SK-N-SH treated with all-trans-retinoic acid at 6 μM for 48 hours (cell line): ENCODE measurements around the gene GNS.

Experiments
- ATAC-seq: fragments of 200-7000 bp; cut with Tn5 transposase; 3 replicates; pipeline ENCODE4 v1.9.1; 2020; ENCODE audit warnings: mild to moderate bottlenecking, moderate library complexity
- ARNTL ChIP-seq: fragments of 450-650 bp; formaldehyde crosslinking; IDR thresholded peaks from 2 replicates; pipeline ENCODE4 v1.5.0; 2020; ENCODE audit warnings: low read depth, mild to moderate bottlenecking, moderate library complexity, borderline replicate concordance
- BACH2 ChIP-seq: fragments of 250-450 bp; sonication (Bioruptor Pico); IDR thresholded peaks from 2 replicates; pipeline ENCODE4 v1.9.0; 2021; ENCODE audit warnings: mild to moderate bottlenecking, borderline replicate concordance
- CREB5 ChIP-seq: fragments of 250-450 bp; sonication (Bioruptor Pico); IDR thresholded peaks from 2 replicates; pipeline ENCODE4 v1.5.1; 2020; ENCODE audit warnings: low read depth, mild to moderate bottlenecking, moderate library complexity
- CSDC2 ChIP-seq: fragments of 250-450 bp; sonication (Bioruptor Pico); IDR thresholded peaks from 2 replicates; pipeline ENCODE4 v1.5.0; 2020; ENCODE audit warnings: mild to moderate bottlenecking, moderate library complexity
- ESRRG ChIP-seq: fragments of 250-450 bp; sonication (Bioruptor Pico); IDR thresholded peaks from 2 replicates; pipeline ENCODE4 v1.6.1; 2021; ENCODE audit warnings: mild to moderate bottlenecking
- GLIS3 ChIP-seq: fragments of 250-450 bp; sonication (Bioruptor Pico); IDR thresholded peaks from 2 replicates; pipeline ENCODE4 v1.5.0; 2020; ENCODE audit warnings: mild to moderate bottlenecking, moderate library complexity
- ISL1 ChIP-seq: fragments of 250-450 bp; sonication (Bioruptor Pico); IDR thresholded peaks from 2 replicates; pipeline ENCODE4 v2.1.2; 2022; ENCODE audit warnings: mild to moderate bottlenecking, moderate library complexity
- OSR1 ChIP-seq: fragments of 250-450 bp; sonication (Bioruptor Pico); IDR thresholded peaks from 2 replicates; pipeline ENCODE4 v1.8.0; 2022; ENCODE audit warnings: moderate library complexity, mild to moderate bottlenecking, inconsistent platforms
- POU6F1 ChIP-seq: fragments of 250-450 bp; sonication (Bioruptor Pico); IDR thresholded peaks from 2 replicates; pipeline ENCODE4 v1.8.0; 2021; ENCODE audit warnings: low read depth, mild to moderate bottlenecking, moderate library complexity, borderline replicate concordance
- PPARA ChIP-seq: fragments of 250-450 bp; sonication (Bioruptor Pico); IDR thresholded peaks from 2 replicates; pipeline ENCODE4 v1.5.0; 2020; ENCODE audit warnings: mild to moderate bottlenecking, borderline replicate concordance
- SNAI2 ChIP-seq: fragments of 250-450 bp; sonication (Bioruptor Pico); IDR thresholded peaks from 2 replicates; pipeline ENCODE4 v1.5.0; 2020; ENCODE audit warnings: mild to moderate bottlenecking, moderate library complexity
- TCF4 ChIP-seq: fragments of 250-450 bp; sonication (Bioruptor Pico); IDR thresholded peaks from 2 replicates; pipeline ENCODE4 v1.8.0; 2021; ENCODE audit warnings: mild to moderate bottlenecking, moderate library complexity, borderline replicate concordance
- TOX ChIP-seq: fragments of 250-450 bp; sonication (Bioruptor Pico); IDR thresholded peaks from 2 replicates; pipeline ENCODE4 v1.8.0; 2021; ENCODE audit warnings: mild to moderate bottlenecking, moderate library complexity, borderline replicate concordance
- ZC3H10 ChIP-seq: fragments of 250-450 bp; sonication (Bioruptor Pico); IDR thresholded peaks from 2 replicates; pipeline ENCODE4 v1.5.1; 2021; ENCODE audit warnings: mild to moderate bottlenecking, moderate library complexity
- ZFP3 ChIP-seq: fragments of 250-450 bp; sonication (Bioruptor Pico); IDR thresholded peaks from 2 replicates; pipeline ENCODE4 v1.5.0; 2020; ENCODE audit warnings: mild to moderate bottlenecking, moderate library complexity
- ZFP30 ChIP-seq: fragments of 450-650 bp; formaldehyde crosslinking; IDR thresholded peaks from 2 replicates; pipeline ENCODE4 v1.5.0; 2022; ENCODE audit warnings: mild to moderate bottlenecking, moderate library complexity
- ZNF565 ChIP-seq: fragments of 450-650 bp; formaldehyde crosslinking; conservative IDR thresholded peaks from 2 replicates; pipeline ENCODE4 v1.5.0; 2020; ENCODE audit warnings: low read depth, mild to moderate bottlenecking, moderate library complexity
- ZNF70 ChIP-seq: fragments of 450-650 bp; formaldehyde crosslinking; IDR thresholded peaks from 2 replicates; pipeline ENCODE4 v1.5.0; 2020; ENCODE audit warnings: mild to moderate bottlenecking, moderate library complexity
- TF ChIP-seq, protein P1 (sequence below): fragments of 250-450 bp; sonication (Bioruptor Pico); IDR thresholded peaks from 2 replicates; pipeline ENCODE4 v1.5.0; 2020; ENCODE audit warnings: mild to moderate bottlenecking, moderate library complexity
- TF ChIP-seq, protein P2 (sequence below): fragments of 250-450 bp; sonication (Bioruptor Pico); IDR thresholded peaks from 2 replicates; pipeline ENCODE4 v1.8.0; 2020; ENCODE audit warnings: mild to moderate bottlenecking, moderate library complexity, borderline replicate concordance

GNS gene

GRCh38 chr12:64749461-64750200 is 9.6 kb downstream of the GNS start (continued):
- TF ChIP-seq GLIS3 (no peak), ZNF70 (CRISPR knock-in tag) (no peak), PPARA (CRISPR knock-in tag) (no peak), CREB5 (CRISPR knock-in tag) (no peak)

GRCh38 chr12:64747695-64748094 is 11.5 kb downstream of the GNS start:
- TF ChIP-seq BACH2 (CRISPR knock-in tag) (no peak), SNAI2 (CRISPR knock-in tag) (no peak), ARNTL (CRISPR knock-in tag) (no peak), ISL1 (CRISPR knock-in tag) (no peak), ZNF70 (CRISPR knock-in tag) (no peak), ZC3H10 (no peak), ESRRG (CRISPR knock-in tag) (no peak), OSR1 (CRISPR knock-in tag) (no peak), PPARA (CRISPR knock-in tag) (no peak)

DNA sequence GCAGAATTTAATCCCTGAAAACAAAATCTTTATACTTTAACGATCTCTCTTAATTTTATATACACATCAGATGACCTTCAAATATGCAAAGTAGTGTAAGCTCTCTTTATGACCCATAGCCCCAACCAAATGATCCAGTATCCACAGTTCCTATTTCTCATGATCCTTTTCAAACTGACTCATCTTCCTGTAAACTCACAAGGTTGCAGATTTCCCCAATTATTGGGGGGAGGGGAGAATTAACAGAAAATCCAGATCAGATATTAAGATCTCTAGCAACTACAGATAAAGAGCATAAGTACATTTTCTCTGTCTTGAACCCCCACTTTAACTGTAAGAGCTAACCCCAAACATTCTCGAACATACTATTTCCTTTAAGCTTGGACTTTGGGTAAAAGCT is 12.5 kb downstream of the GNS start:
- TF ChIP-seq OSR1 (CRISPR knock-in tag): no peak
- TF ChIP-seq ZNF565 (CRISPR knock-in tag): no peak
- TF ChIP-seq POU6F1: no peak
- no peak for TF ChIP-seq ESRRG (CRISPR knock-in tag)
- no peak for TF ChIP-seq TCF4 (CRISPR knock-in tag)
- no peak for TF ChIP-seq ZFP3 (CRISPR knock-in tag)
- no peak for TF ChIP-seq TOX (CRISPR knock-in tag)
- no peak for TF ChIP-seq ISL1 (CRISPR knock-in tag)
- TF ChIP-seq, protein P1, sequence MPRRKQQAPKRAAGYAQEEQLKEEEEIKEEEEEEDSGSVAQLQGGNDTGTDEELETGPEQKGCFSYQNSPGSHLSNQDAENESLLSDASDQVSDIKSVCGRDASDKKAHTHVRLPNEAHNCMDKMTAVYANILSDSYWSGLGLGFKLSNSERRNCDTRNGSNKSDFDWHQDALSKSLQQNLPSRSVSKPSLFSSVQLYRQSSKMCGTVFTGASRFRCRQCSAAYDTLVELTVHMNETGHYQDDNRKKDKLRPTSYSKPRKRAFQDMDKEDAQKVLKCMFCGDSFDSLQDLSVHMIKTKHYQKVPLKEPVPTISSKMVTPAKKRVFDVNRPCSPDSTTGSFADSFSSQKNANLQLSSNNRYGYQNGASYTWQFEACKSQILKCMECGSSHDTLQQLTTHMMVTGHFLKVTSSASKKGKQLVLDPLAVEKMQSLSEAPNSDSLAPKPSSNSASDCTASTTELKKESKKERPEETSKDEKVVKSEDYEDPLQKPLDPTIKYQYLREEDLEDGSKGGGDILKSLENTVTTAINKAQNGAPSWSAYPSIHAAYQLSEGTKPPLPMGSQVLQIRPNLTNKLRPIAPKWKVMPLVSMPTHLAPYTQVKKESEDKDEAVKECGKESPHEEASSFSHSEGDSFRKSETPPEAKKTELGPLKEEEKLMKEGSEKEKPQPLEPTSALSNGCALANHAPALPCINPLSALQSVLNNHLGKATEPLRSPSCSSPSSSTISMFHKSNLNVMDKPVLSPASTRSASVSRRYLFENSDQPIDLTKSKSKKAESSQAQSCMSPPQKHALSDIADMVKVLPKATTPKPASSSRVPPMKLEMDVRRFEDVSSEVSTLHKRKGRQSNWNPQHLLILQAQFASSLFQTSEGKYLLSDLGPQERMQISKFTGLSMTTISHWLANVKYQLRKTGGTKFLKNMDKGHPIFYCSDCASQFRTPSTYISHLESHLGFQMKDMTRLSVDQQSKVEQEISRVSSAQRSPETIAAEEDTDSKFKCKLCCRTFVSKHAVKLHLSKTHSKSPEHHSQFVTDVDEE (CRISPR knock-in tag): no peak
- TF ChIP-seq ARNTL (CRISPR knock-in tag): no peak
- TF ChIP-seq, protein P2, sequence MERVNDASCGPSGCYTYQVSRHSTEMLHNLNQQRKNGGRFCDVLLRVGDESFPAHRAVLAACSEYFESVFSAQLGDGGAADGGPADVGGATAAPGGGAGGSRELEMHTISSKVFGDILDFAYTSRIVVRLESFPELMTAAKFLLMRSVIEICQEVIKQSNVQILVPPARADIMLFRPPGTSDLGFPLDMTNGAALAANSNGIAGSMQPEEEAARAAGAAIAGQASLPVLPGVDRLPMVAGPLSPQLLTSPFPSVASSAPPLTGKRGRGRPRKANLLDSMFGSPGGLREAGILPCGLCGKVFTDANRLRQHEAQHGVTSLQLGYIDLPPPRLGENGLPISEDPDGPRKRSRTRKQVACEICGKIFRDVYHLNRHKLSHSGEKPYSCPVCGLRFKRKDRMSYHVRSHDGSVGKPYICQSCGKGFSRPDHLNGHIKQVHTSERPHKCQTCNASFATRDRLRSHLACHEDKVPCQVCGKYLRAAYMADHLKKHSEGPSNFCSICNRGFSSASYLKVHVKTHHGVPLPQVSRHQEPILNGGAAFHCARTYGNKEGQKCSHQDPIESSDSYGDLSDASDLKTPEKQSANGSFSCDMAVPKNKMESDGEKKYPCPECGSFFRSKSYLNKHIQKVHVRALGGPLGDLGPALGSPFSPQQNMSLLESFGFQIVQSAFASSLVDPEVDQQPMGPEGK (CRISPR knock-in tag): no peak
- no peak for TF ChIP-seq CREB5 (CRISPR knock-in tag)
- TF ChIP-seq ZC3H10: no peak
- TF ChIP-seq ZNF70 (CRISPR knock-in tag): no peak
- no peak for TF ChIP-seq BACH2 (CRISPR knock-in tag)
- no peak for TF ChIP-seq CSDC2 (CRISPR knock-in tag)
- no peak for TF ChIP-seq ZFP30 (CRISPR knock-in tag)
- TF ChIP-seq, all 23 proteins: peak for 0

More at GRCh38 chr12:64747695-64748094, 11.5 kb downstream of the GNS start:
- peak; percentile 45 for ATAC-seq

More for the DNA sequence above, 12.5 kb downstream of the GNS start:
- ATAC-seq: peak; percentile 32; the same call in 2 of the 3 replicates
